ENCODE results near the gene YJU2. TPM values are rescaled to one million over a fixed set of nuclear protein-coding genes. Genes with fewer than 3 reads are reported as not detected.

YJU2 gene
- total RNA-seq (2021; ENCODE audit: unreplicated experiment) = 26.9 TPM
- 29.8 and 30.7 TPM in 2 replicates for polyA plus RNA-seq (2012)
- percentile 65 among the genes with signal in this experiment for Bru-seq, nascent RNA
- BruChase-seq, experiment 1, labeled RNA remaining after a 6-hour chase = percentile 58 among the genes with signal in this experiment
- BruChase-seq, experiment 2, labeled RNA remaining after a 2-hour chase = percentile 54 among the genes with signal in this experiment
- long read RNA-seq, transcript YJU2-201 (8 exons, 1,434 nt) = major isoform, 26 of 31 reads
- long read RNA-seq, partial matches to known transcripts = 4 of 31 reads
- long read RNA-seq, other reads (novel, unspliced or antisense) = 1 of 31 reads

- DNase-seq (ENCODE audit: low read depth, low spot score) (peak; percentile 99), ATAC-seq (peak; percentile 95)
- peak within 1 kb of the TSS; percentile 70 for H3K9ac ChIP-seq (ENCODE audit: low read length)
- peaks cover 3 to 4% of the 10 kb centered on the region in 2 experiments; a peak in 2 of 4 replicates for H3K9me3 ChIP-seq (ENCODE audit: control insufficient read depth in 1 of 2, insufficient read depth in 1 of 2, low read depth in 1 of 2, low read length in 2 of 2)
- peak within 1 kb of the TSS; percentile 85 for H3K27ac ChIP-seq (ENCODE audit: low read depth, low read length)
- no peaks in the 10 kb centered on the region for H3K27me3 ChIP-seq (ENCODE audit: insufficient read depth, low read length)
- no peaks in the 10 kb centered on the region for H3K9me2 ChIP-seq (ENCODE audit: insufficient read depth)
- ChIA-PET RAD21 (ENCODE audit: low non-redundant PET in 1 of 2, low total read pairs in 2 of 2, uncharacterized antibody in 2 of 2, unreplicated experiment in 2 of 2) (interaction anchor here in 1 of 2 experiments (0.8 kb wide), 1 partner anchor 20 kb away, joined by 5 read pairs; no protein-coding TSS in a partner anchor), CTCF (interaction anchor here (0.8 to 1.1 kb wide), 5 partner anchors 15 to 276 kb away, joined by 3 to 15 read pairs (median 3); partner anchors contain the start of gene MPND), POLR2A (interaction anchor here (0.9 to 1.2 kb wide), 6 partner anchors 9 to 261 kb away, joined by 3 to 6 read pairs (median 4); partner anchors contain the start of genes EEF2 and MPND)
- peak within 1 kb of the TSS; percentile 89 for H2AFZ ChIP-seq (ENCODE audit: low read depth, low read length, poor library complexity, severe bottlenecking)
- H3K36me3 ChIP-seq (ENCODE audit: control insufficient read depth in 1 of 2, insufficient read depth in 2 of 2, low read length in 2 of 2) = peaks cover 19 to 26% of the 10 kb centered on the region in 2 experiments
- peak within 1 kb of the TSS; percentile 89 for H3K4me2 ChIP-seq (ENCODE audit: low read length)
- BruUV-seq (replicated peaks) = TSS peak; percentile 96
- peaks cover 13 to 16% of the 10 kb centered on the region in 2 experiments for H3K4me1 ChIP-seq (ENCODE audit: control insufficient read depth in 1 of 2, insufficient read depth in 2 of 2, low read length in 2 of 2)
- H4K20me1 ChIP-seq (ENCODE audit: insufficient read depth) = no peaks in the 10 kb centered on the region
- peaks cover 19% of the 10 kb centered on the region for H3K79me2 ChIP-seq (ENCODE audit: insufficient read depth, low read length)
- peak within 1 kb of the TSS; percentile 66 to 88 for H3K4me3 ChIP-seq (replicated peaks in 1 of 2; ENCODE audit: low read depth in 1 of 2, low read length in 2 of 2)
- intact Hi-C loops (cut with micrococcal nuclease) = no loop called here
- peak; percentile 39; the same call in 1 of the 2 replicates for TF ChIP-seq EGR1 (IDR thresholded peaks at IDR 0.05; ENCODE audit: low read depth)
- no peak for TF ChIP-seq JUND (IDR thresholded peaks at IDR 0.05)
- TF ChIP-seq FOSL1 (IDR thresholded peaks at IDR 0.05; ENCODE audit: low read depth) = no peak
- TF ChIP-seq MAX (IDR thresholded peaks at IDR 0.05) = peak; percentile 98
- TF ChIP-seq ZFX (IDR thresholded peaks at IDR 0.05) = peak; percentile 48; the same call in 1 of the 2 replicates
- no peak for TF ChIP-seq ATF3 (IDR thresholded peaks at IDR 0.05)
- TF ChIP-seq SRF (IDR thresholded peaks at IDR 0.05; ENCODE audit: low read depth) = peak; percentile 85
- no peak for TF ChIP-seq CEBPB (IDR thresholded peaks at IDR 0.05; ENCODE audit: low read depth)
- TF ChIP-seq SP1 (IDR thresholded peaks at IDR 0.05; ENCODE audit: low read depth) = peak; percentile 100
- TF ChIP-seq REST (IDR thresholded peaks at IDR 0.05; ENCODE audit: low read depth) = no peak
- TF ChIP-seq ZNF274 (IDR thresholded peaks at IDR 0.05; ENCODE audit: low read depth, low read length) = no peak
- TF ChIP-seq EZH2phosphoT487 (IDR thresholded peaks at IDR 0.05; ENCODE audit: borderline replicate concordance) = no peak
- TF ChIP-seq POLR2AphosphoS5 (IDR thresholded peaks at IDR 0.05; ENCODE audit: low read depth, low read length) = peak; percentile 85
- peak; percentile 57 to 71 (median 67); a peak in 5 of 6 replicates for TF ChIP-seq CTCF (IDR thresholded peaks at IDR 0.05 in 2 of 3, conservative IDR thresholded peaks at IDR 0.05 in 1 of 3; ENCODE audit: borderline replicate concordance in 1 of 3, insufficient read depth in 1 of 3, low read depth in 2 of 3, low read length in 2 of 3)
- TF ChIP-seq POLR2A (IDR thresholded peaks at IDR 0.05; ENCODE audit: borderline replicate concordance, extremely low read depth, insufficient read depth, insufficient read length) = peak; percentile 12
- peak; percentile 97; the same call in 1 of the 2 replicates for TF ChIP-seq CBX3 (IDR thresholded peaks at IDR 0.05; ENCODE audit: low read depth)
- TF ChIP-seq YY1 (IDR thresholded peaks at IDR 0.05; ENCODE audit: extremely low read depth, insufficient replicate concordance, low read depth, low read length) = peak; percentile 87
- no peak for TF ChIP-seq EZH2 (IDR thresholded peaks at IDR 0.05)
- TF ChIP-seq TCF7L2 (IDR thresholded peaks at IDR 0.05; ENCODE audit: borderline replicate concordance, extremely low read depth, insufficient read depth, insufficient read length) = peak; percentile 7
These were observed at the start of gene YJU2 for GRCh38 chr19:4246767-4247593. TSS of gene YJU2 (plus strand) at chr19:4247080. CDS start at chr19:4247147, 67 bp downstream.
